GM19351 (cell line): ENCODE results near the gene PAXX.
"Not testable (repeated sequence)": the region's sequence is repeated elsewhere in the genome, so short reads cannot be mapped to it uniquely, and the experiment has no call there.

Experiments used
- ATAC-seq: cut with Tn5 transposase; IDR thresholded peaks from one replicate; pipeline ENCODE4 v1.9.1; 2021; ENCODE audit warnings: mild to moderate bottlenecking, moderate library complexity; ENCODE audit not compliant: unreplicated experiment

The PAXX gene

DNA sequence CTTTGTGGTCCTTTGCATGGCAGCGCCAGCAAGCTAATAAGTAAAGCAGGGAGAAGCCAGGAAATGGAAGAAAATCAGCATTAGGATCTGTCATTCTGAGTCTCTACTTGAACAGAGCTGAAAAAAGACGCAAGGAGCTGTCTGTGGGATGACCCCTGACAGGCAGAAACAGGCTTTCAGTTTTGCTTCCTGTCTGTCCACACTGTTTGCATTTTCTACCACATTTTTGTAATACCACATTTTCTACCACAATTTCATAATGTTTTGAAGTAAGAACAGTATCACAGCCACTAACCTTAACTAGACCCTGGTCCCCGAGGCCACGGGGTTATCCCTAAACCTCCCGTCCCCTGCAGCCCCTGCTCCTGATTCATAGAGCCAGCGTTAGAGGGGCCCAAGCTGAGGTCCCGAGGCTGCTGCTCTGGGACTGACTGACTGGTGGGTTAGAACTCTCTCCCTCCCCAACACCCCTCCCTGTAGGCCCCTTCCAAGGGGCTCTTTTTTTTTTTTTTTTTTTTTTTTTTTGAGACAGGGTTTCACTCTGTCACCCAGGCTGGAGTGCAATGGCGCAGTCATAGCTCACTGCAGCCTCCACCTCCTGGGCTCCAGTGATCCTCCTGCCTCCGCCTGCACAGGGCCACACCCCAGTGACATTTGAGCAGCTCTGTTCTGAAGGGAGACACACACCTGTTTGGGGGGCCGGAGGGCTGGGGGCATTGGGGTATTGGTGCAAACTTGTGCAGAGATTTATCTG, 8.1 kb downstream of the PAXX start:
- peak; percentile 71 for ATAC-seq

DNA sequence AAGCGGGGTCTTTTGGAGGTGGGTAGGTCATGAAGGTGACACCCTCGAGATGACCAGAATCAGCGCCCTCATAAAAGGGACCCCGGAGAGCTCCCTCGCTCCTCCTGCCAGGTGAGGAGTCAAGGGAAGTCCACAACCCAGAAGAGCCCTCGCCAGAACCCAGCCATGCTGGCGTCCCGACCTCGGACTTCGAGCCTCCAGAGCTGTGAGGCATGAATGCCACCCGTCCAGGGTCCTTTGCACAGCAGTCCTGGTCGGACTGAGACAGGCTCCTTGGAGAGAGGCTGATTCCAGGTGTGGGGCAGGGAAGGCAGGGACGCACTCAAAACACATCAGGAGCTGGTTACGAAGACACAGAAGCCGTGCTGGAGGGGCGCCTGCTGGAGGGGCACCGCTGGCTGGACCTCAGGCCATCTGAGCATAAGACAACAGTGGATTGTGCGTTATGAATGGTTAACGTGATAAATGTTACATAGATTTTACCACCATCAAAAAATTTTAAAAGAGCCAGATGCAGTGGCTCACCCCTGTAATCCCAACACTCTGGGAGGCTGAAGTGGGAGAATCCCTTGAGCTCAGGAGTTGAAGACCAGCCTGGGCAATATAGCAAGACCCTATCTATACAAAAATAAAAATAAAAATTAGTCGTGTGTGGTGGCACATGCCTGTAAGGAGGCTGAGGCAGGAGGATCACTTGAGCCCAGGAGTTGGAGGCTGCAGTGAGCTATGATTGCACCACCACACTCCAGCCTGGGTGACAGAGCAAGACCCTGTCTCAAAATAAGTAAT, 9.8 kb downstream of the PAXX start:
- ATAC-seq = no peak

DNA sequence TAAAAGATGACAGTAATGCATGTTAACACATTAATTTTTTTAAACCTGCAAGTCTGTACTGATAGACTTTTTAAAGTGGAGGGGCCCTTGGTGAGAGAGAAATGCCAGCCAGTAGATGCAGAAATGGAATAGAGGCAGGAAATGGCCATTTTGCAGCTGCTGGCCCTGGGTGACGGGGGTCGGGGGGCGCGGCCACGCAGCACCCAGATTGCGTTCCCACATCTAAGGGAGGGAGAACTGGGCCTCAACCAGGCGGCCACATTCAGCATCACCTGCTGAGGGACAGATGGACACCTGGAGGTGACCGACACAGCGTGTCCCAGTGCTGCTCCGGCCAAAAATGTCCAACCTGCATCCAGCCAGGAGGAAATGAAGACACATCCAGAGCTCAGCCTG, 10.4 kb downstream of the PAXX start:
- no peak for ATAC-seq

DNA sequence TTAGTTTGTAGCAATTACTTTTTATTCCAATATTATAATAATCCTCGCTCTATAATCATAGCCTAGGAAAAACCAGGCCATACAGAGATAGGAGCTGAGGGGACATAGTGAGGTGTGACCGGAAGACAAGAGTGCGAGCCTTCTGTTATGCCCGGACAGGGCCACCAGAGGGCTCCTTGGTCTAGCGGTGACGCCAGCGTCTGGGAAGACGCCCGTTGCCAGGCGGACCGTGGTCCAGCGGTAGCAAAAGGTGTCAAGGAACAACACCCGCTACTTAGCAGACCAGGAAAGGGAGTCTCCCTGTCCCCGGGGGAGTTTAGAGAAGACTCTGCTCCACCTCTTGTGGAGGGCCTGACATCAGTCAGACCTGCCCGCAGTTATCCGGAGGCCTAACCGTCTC, 12.1 kb downstream of the PAXX start:
- not testable (repeated sequence) for ATAC-seq

DNA sequence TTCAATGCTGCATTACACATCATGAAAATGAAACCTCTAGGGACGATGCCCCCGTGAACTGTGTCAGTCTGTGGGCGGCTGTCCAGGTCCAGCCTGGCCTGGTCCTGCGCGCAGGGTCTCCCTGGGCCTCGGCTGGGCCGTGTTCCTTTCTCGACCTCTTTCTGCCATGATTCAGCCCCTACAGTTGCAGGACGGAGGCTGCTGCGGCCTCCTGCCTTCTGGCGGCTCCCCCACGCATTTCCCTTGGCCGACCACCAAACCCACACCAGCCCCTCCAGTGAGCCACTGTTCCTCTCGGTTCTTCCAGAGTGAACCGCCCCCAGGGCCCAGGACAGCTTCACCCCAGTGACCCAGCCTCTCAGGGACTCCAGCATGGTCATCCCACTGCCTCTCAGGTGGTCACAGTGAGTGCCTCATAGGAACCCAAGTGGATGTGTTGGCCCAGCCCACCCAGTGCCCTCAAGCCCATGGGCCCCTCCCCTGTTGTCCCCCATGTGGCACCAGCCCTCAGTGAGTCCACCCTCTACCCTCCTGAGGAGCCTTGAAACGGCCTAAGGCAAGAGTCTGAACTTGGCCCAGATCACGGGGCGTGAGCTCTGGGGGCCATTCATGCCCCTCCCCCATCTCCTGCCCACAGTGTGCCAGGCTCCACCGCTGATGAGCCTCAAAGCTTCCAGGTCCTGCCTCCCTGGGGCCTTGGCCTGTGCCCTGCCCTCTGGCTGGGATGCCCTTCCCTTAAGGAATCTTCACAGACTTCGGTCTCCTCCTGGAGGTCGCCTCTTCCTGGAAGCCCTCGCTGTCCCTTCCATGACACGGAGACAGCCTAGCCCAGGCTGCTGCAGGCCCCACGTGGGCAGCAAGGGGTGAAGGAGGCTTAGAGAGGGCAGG, 14.1 kb downstream of the PAXX start:
- ATAC-seq = no peak

DNA sequence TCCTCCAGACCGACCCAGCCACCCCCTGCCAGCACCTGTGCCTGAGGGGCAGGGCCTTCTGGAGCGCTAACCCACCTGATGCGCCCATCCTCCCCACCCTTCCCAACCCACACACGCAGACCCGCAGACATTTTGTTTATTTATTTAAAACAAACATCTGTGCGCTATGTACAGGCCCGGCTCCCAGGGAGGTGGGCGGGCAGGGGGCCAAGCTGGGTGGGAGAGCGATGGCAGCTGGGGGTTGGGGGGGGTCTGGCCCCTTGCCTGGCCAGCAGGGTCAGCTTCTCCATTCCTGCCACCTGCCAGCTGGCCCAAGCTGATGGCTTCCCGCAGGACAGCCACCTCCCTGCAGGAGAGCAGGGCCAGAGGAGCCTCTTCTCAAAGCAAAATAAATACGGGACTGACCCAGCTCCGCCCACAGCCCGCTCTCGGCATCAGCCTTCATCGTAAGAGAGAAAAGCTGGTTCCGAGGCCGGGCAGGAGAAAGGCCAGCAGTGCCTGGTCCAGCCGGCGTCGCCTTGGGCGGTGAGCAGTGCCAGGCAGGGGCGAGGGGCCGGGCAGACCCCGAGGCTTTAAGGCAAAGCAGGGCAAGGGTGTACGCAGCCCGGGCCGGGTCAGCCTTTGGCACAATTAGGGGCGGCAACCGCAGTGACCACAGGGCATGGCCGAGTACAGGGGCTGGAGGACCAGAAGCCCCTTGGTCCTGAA, 15.0 kb downstream of the PAXX start:
- ATAC-seq = no peak

DNA sequence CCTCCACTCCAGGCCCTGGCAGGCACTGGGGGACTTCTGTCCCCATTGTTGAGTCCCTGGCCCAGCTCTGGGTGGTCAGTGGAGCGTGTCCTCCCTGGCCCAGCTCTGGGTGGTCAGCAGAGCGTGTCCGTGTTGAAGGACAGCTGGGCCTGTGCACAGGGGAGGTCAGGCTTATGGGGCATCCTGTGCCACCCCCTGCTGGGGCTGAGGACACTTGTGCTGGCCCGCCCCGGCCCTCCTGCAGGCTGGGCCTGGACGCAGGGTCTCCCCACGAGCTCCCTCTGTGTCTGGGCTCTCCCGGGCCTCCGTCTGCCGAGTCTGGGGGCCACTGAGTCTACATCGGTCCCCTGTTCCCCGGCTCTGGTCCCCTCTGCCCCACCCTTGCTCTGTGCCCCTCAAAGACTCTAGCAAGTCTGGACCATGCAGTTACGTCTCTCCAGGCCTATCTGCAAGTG, 15.6 kb downstream of the PAXX start:
- ATAC-seq = no peak

DNA sequence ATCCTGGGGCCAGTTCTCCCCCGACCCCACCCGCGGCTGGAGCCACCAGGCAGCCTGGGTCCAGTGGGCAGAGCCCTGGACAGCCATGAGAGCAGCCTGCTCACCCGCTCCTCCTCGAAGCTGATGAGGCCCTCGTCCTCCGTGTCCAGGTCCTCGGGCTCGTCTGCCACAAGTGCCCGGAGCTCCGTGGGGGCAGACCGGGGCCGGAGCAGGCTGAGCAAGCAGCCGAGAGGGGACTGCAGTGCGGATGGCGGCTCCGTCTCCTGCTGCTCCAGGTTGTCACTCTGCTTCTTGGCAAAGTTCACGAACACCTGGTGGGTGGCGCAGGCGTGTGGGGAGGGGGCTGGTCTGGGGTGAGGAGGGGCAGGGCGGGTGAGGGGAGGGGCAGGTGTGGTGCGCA, 16.1 kb downstream of the PAXX start:
- no peak for ATAC-seq

DNA sequence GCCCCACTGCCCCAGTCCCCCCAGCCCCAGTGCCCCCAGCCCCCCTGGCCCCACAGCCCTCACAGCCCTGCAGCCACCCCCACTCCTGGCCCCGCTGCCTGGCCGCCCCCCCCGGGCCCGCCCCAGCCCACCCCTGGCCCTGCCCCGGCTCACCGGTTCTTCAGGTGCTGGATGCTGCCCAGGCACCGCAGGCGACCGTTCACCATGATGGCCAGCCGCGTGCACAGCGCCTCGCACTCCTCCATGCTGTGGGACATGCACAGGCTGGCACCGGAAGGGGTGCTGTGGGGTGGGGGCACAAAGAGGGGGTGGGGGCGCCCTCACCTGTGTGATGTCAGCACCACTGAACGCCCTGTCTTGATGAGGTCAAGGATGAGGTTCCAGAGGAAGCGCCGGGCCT, 17.0 kb downstream of the PAXX start:
- no peak for ATAC-seq

DNA sequence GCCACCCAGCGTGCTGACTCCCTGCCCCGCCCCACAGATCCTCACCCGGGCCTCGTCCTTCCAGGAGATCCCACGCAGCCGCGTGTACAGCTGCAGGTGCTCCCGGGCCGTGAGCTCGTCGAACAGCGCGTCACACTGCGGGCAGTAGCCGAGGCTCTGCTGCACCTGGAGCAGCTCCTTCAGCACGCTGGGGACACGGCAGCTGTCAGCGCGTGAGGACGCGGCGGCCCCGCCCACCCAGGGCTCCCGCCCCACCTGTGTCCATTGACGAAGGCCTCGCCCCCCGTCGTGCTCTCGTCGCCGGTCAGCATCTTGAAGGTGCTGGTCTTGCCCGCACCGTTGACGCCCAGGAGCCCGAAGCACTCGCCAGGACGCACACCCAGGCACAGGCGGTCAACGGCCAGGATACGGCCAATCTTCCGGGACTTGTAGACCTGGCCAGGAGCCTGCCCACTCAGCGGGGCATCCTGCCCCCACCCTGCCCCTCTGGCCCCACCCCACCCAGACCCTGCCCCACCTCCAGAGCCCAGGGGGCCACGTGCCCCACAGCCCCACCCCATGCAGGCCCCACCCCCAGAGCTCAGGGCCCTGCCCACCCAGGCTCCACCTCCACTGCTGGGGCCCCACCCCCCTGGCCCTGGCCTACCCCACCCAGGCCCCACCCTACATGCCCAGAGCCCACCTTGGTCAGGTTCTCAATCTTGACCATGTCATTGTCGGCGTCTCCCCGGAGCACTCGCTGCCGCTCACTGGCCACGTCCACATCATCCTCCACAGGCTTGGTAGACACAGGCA, 17.9 kb downstream of the PAXX start:
- ATAC-seq = no peak

DNA sequence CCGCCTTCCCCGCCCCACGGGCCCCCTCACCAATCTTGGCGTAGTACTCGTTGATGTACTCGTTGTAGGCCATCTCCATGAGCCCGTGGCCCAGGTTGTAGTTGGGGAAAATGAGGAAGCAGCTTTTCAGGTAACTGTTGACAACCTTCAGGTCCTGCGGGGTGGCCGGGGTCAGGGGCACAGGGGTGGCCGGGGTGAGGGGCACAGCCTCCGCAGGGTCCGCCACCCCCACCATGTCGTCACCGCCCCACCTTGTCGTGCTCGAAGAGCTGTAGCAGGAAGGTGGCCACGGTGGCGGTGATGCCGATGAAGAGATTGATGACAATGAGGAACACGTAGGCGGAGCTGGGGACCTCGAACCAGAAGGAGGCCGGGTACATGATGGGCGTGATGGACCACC, 18.9 kb downstream of the PAXX start:
- ATAC-seq = no peak

DNA sequence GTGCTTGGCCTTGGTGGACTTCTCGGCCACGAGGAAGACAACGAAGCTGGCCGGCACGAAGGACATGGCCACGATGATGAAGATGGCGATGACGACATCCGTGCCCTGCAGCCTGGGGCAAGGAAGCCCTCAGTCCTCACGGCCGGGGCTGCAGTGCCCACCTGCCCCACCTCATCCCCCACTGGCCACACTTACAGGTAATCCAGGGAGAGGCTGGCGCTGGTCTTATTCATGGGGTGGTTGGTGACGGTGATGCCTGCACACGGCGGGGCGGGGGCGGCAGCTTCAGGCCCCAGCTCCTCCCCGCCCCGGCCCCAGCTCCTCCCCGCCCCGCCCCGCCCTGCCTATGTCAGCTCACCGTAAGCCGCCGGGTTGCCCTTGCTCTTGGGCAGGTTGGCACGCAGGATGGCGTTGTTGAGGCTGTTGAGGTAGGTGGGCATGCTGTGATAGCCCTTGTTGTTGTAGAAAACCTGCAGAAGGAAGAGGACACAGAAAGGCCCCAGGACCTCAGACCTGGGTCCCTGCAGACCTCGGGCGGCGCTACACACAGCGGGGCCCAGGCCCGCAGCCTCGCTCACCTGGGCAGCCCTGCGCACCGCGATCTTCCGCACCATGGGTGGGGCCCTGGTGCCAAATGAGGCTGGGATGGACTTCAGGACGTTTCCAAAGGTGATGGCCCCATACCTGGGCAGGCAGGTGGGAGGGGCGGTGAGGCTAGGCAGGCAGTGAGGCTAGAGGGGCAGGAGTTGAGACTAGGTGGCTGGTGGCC, 19.9 kb downstream of the PAXX start:
- ATAC-seq = no peak

DNA sequence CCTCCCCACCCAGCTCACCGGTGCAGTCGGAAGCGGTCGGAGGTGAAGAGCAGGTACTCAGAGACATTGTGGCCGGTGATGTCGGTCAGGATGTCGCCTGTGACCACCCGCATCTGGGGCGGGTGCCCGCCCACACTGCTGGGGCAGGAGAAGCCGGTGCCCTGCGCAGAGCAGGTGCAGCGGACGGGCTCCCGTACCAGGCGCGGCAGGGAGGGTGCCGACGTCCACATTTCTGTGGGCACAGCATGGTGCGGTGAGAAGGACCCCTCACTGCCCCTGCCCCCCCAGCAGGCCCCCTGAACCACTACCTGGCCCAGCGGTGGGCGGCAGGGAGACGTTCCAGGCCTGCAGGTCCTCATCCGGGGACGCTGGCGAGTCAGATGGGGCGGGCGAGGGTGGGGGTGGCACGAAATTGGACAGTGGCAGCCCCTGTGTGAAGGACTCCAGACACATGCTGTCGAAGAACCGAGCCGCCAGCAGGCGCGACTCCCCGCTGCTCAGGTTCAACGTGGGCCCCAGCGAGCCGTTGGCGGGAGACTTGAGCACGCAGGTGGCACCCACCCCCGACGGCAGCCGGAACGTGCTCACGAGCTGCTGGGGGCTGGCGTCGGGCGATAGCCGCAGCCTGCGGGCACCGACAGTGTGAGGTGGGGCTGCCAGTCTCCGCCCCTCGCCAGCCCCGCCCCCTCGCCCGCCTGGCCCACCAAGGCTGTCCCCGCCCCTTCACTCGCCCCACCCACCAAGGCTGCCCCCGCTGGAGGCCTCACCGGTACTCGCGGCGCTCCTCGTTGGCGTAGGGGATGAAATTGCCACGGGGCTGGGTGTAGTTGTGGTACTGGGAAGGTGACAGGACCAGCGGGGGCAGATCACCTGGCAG, 20.7 kb downstream of the PAXX start:
- no peak for ATAC-seq

DNA sequence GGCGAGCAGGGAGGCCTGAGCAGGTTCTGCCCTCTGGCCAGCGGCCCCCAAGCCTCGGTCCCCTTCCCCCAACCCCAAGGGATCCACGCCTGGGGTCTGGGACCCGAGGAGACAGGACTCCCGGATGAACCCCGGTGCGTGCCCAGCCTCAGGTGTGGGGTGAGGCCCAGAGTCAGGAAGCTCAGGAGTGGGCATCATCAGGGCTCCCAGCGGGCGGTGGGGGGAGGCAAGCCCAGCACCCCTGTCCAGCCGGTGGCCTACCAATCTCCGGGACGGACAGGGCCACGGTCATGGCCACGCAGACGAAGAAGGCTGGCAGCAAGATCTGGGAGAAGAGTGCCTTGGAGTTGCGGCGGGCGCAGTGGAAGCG, 21.3 kb downstream of the PAXX start:
- no peak for ATAC-seq

DNA sequence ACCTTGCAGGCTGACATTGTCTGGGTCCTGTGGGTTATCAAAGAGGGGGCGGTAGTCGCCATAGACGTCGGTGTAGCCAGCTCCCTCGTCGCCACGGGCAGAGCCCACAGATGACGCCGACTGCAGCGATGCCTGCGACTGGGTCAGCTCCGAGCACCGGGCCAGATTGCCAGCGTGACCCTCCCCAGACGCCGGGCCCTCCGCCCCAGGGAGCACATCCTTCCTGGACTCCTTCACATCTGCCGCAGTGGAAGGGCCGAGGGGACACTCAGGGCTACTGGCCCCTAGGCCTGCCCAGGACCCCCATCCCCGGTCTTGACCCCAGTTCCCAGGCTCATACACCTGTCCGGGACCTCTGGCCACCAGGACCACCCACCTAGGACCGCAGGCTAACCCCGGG, 21.9 kb downstream of the PAXX start:
- ATAC-seq = no peak

DNA sequence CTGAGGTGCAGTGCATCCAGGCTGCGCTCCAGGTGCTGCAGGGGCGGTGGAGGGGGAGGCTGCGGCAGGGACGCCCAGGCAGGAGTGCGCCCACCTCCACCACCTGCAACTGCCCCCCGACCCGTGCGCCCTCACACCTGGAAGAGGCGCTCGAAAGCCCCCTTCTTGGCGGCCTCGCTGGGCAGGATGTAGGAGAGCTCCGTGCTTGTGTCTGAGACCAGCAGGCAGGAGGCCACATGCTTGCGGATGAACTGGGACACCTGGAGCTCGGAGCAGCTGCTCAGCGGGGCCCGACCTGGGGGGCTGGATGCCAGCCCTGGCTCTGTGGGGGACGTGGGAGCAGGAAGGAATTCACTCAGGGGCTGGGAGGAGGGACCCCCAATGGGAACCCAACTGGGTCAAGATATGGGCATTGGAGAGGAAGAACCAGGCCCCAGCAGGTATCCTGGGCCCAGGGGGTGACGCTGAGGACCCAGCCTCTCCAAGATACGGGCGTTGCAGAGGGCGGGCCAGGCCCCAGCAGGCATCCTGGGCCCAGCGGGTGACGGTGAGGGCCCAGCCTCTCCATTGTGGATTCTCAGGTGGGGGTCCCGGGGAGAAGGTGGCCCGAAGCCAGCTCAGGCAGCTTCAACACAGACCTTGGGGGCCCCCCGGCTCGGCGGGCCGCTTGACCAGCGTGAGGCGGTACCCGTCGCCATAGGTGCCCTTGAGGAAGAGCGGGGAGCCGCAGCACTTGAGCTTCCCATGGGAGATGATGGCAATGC, 22.7 kb downstream of the PAXX start:
- ATAC-seq = no peak

DNA sequence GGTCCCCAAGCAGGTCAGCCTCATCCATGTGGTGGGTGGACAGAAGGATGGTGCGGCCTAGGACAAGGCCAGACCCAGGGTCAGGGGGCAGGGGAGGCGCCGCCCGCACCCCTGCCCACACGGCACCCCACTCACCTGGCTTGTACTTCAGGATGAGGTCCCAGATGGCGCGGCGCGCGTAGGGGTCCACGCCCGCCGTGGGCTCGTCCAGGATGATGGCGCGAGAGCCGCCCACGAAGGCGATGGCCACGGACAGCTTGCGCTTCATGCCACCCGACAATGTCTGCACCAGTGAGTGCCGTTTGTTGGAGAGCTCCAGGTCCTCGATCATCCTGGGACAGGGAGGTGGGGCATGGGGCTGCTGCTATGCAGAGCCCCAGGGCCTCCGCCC, 23.3 kb downstream of the PAXX start:
- no peak for ATAC-seq

DNA sequence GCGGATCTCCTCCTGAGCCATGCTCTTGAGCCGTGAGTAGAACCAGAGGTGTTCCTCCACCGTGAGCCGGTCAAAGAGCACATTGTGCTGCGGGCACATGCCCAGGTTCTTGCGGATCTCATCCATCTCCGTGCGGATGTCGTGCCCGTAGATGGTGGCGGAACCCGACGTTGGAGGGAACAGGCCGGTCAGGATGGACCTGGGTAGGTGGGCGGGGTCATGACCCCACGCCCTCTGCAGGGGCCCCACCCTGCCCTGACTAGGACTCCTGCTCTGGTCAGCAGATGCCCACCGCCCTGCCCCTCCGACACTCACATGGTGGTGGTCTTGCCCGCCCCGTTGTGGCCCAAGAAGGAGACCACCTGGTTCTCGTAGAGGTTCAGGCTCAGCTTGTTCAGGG, 23.8 kb downstream of the PAXX start:
- ATAC-seq = no peak
